ENCODE results near the gene TP63.

TP63 gene

GRCh38 chr3:189797103-189797750 lies 166.0 kb downstream of the TP63 start:
- no peak for DNase-seq (ENCODE audit: insufficient read length, low spot score)
- TF ChIP-seq CTCF (IDR thresholded peaks at IDR 0.05; ENCODE audit: insufficient read depth, missing control alignments), result no peak
- FAIRE-seq, result no peak

GRCh38 chr3:189799366-189799765 lies 168.2 kb downstream of the TP63 start:
- TF ChIP-seq CTCF (IDR thresholded peaks at IDR 0.05; ENCODE audit: insufficient read depth, missing control alignments), result no peak
- no peak for FAIRE-seq

GRCh38 chr3:189800436-189800835 lies 169.2 kb downstream of the TP63 start:
- FAIRE-seq (no peak), DNase-seq (ENCODE audit: insufficient read length, low spot score) (no peak)
- TF ChIP-seq CTCF (IDR thresholded peaks at IDR 0.05; ENCODE audit: insufficient read depth, missing control alignments), result no peak

More at GRCh38 chr3:189799366-189799765, 168.2 kb downstream of the TP63 start:
- DNase-seq (ENCODE audit: insufficient read length, low spot score), result no peak

GRCh38 chr3:189803254-189803653 lies 172.1 kb downstream of the TP63 start:
- DNase-seq (ENCODE audit: insufficient read length, low spot score) (no peak), FAIRE-seq (no peak)
- no peak for TF ChIP-seq CTCF (IDR thresholded peaks at IDR 0.05; ENCODE audit: insufficient read depth, missing control alignments)

- no peak for FAIRE-seq
- DNase-seq (ENCODE audit: insufficient read length, low spot score), result no peak
- no peak for TF ChIP-seq CTCF (IDR thresholded peaks at IDR 0.05; ENCODE audit: insufficient read depth, missing control alignments)
Measured at GRCh38 chr3:189805375-189806067, 174.3 kb downstream of the TP63 start.

- no peak for FAIRE-seq
- no peak for DNase-seq (ENCODE audit: insufficient read length, low spot score)
- no peak for TF ChIP-seq CTCF (IDR thresholded peaks at IDR 0.05; ENCODE audit: insufficient read depth, missing control alignments)
Measured at GRCh38 chr3:189806171-189806951, 175.2 kb downstream of the TP63 start.
